H9 (cell line): ENCODE results near the gene PIAS1. TPM values are rescaled to one million over a fixed set of nuclear protein-coding genes. Genes with fewer than 3 reads are reported as not detected.

Source experiments
- DNase-seq: peaks from one replicate; pipeline ENCODE4 v3.0.0-alpha.2; 2017
- H2AFZ ChIP-seq: one replicate; pipeline ENCODE4 v1.6.1; 2013; ENCODE audit warnings: mild to moderate bottlenecking, low read length, control low read depth, moderate library complexity
- H2AK5ac ChIP-seq: 2 replicates; pipeline ENCODE4 v1.6.1; 2013; ENCODE audit warnings: low read length, control low read depth, mixed read lengths; ENCODE audit not compliant: insufficient read length
- H2BK120ac ChIP-seq: one replicate; pipeline ENCODE4 v1.6.1; 2013; ENCODE audit warnings: low read depth, mild to moderate bottlenecking, low read length, control low read depth, inconsistent platforms; ENCODE audit not compliant: poor library complexity, severe bottlenecking
- H2BK12ac ChIP-seq: 2 replicates; pipeline ENCODE4 v1.6.1; 2013; ENCODE audit warnings: low read length, control low read depth, mixed read lengths, low read depth; ENCODE audit not compliant: insufficient read length
- H2BK15ac ChIP-seq: 2 replicates; pipeline ENCODE4 v1.6.1; 2013; ENCODE audit warnings: low read depth, low read length, control low read depth
- H2BK20ac ChIP-seq: one replicate; pipeline ENCODE4 v1.6.1; 2013; ENCODE audit warnings: low read depth, mild to moderate bottlenecking, low read length, control low read depth, inconsistent platforms; ENCODE audit not compliant: poor library complexity, severe bottlenecking
- H2BK5ac ChIP-seq: 2 replicates; pipeline ENCODE4 v1.6.1; 2013; ENCODE audit warnings: low read length, control low read depth, mixed read lengths; ENCODE audit not compliant: insufficient read length
- H3K14ac ChIP-seq: 2 replicates; pipeline ENCODE4 v1.6.1; 2013; ENCODE audit warnings: low read length, control low read depth; ENCODE audit not compliant: insufficient read depth
- H3K18ac ChIP-seq: 2 replicates; pipeline ENCODE4 v1.6.1; 2013; ENCODE audit warnings: low read depth, mild to moderate bottlenecking, mixed read lengths, low read length, control low read depth; ENCODE audit not compliant: insufficient read length
- H3K23ac ChIP-seq: 2 replicates; pipeline ENCODE4 v1.6.1; 2013; ENCODE audit warnings: low read length, control low read depth, mixed read lengths, low read depth; ENCODE audit not compliant: insufficient read length
- H3K23me2 ChIP-seq: 2 replicates; pipeline ENCODE4 v1.6.1; 2013; ENCODE audit warnings: low read depth, mild to moderate bottlenecking, mixed read lengths, low read length, control low read depth; ENCODE audit not compliant: insufficient read length, poor library complexity, severe bottlenecking
- H3K27ac ChIP-seq: 2 replicates; pipeline ENCODE4 v1.5.1; 2013; ENCODE audit warnings: low read length, control low read depth, mixed read lengths, low read depth; ENCODE audit not compliant: insufficient read length
- H3K27me3 ChIP-seq: 2 replicates; pipeline ENCODE4 v1.6.1; 2013; ENCODE audit warnings: low read length, control low read depth, inconsistent platforms; ENCODE audit not compliant: insufficient read depth
- H3K4ac ChIP-seq: 2 replicates; pipeline ENCODE4 v1.6.1; 2013; ENCODE audit warnings: low read depth, mild to moderate bottlenecking, control low read depth, inconsistent platforms, low read length, moderate library complexity
- H3K4me1 ChIP-seq: 2 replicates; pipeline ENCODE4 v1.6.1; 2013; ENCODE audit warnings: low read length, control low read depth, inconsistent platforms; ENCODE audit not compliant: insufficient read depth
- H3K4me2 ChIP-seq: 2 replicates; pipeline ENCODE4 v1.6.1; 2013; ENCODE audit warnings: low read length, control low read depth, mixed read lengths; ENCODE audit not compliant: insufficient read length, insufficient read depth
- H3K56ac ChIP-seq: 2 replicates; pipeline ENCODE4 v1.6.1; 2013; ENCODE audit warnings: low read depth, mild to moderate bottlenecking, mixed read lengths, low read length, control low read depth; ENCODE audit not compliant: insufficient read length
- H3K79me1 ChIP-seq: 2 replicates; pipeline ENCODE4 v1.6.1; 2013; ENCODE audit warnings: low read depth, mild to moderate bottlenecking, moderate library complexity, low read length, control low read depth, inconsistent platforms; ENCODE audit not compliant: insufficient read depth, poor library complexity, severe bottlenecking
- H3K79me2 ChIP-seq: 2 replicates; pipeline ENCODE4 v1.6.1; 2013; ENCODE audit warnings: low read length, control low read depth, inconsistent platforms; ENCODE audit not compliant: insufficient read depth
- H3K9ac ChIP-seq: 2 replicates; pipeline ENCODE4 v1.6.1; 2013; ENCODE audit warnings: low read length, control low read depth, mixed read lengths; ENCODE audit not compliant: insufficient read length; ENCODE audit errors: extremely low read depth
- H3K9me3 ChIP-seq: one replicate; pipeline ENCODE4 v1.6.1; 2013; ENCODE audit warnings: low read depth, low read length, inconsistent platforms; ENCODE audit not compliant: control insufficient read depth
- H3T11ph ChIP-seq: one replicate; pipeline ENCODE4 v1.6.1; 2013; ENCODE audit warnings: mild to moderate bottlenecking, low read length, control low read depth, inconsistent platforms
- H4K20me1 ChIP-seq: one replicate; pipeline ENCODE4 v1.6.1; 2013; ENCODE audit not compliant: control insufficient read depth, insufficient read length, insufficient read depth
- H4K5ac ChIP-seq: 2 replicates; pipeline ENCODE4 v1.6.1; 2013; ENCODE audit warnings: low read depth, mild to moderate bottlenecking, mixed read lengths, low read length, control low read depth; ENCODE audit not compliant: insufficient read length
- H4K8ac ChIP-seq: replicated peaks from 2 replicates; pipeline ENCODE4 v1.6.1; 2013; ENCODE audit warnings: low read length, control low read depth, mixed read lengths, low read depth; ENCODE audit not compliant: insufficient read length
- H4K91ac ChIP-seq: 2 replicates; pipeline ENCODE4 v1.6.1; 2013; ENCODE audit warnings: low read depth, mild to moderate bottlenecking, moderate library complexity, mixed read lengths, low read length, control low read depth; ENCODE audit not compliant: insufficient read length
- H3K27ac Mint-ChIP-seq, 3 experiments: 2 replicates in 2 of 3; 3 replicates in 1 of 3; pipeline ENCODE4 v1.8.0; 2020 to 2021; ENCODE audit warnings: mixed read lengths in 3 of 3, mild to moderate bottlenecking in 1 of 3, moderate library complexity in 1 of 3
- H3K27me3 Mint-ChIP-seq: 2 replicates; pipeline ENCODE4 v1.8.0; 2021; ENCODE audit warnings: low read depth, mild to moderate bottlenecking, moderate library complexity, mixed read lengths
- H3K36me3 Mint-ChIP-seq, 3 experiments: 2 replicates in 2 of 3; 3 replicates in 1 of 3; pipeline ENCODE4 v1.8.0; 2020 to 2021; ENCODE audit warnings: low read depth in 3 of 3, mixed read lengths in 3 of 3; ENCODE audit not compliant: insufficient read depth in 1 of 3
- H3K4me1 Mint-ChIP-seq, 2 experiments: 2 replicates each; pipeline ENCODE4 v1.8.0; 2020; ENCODE audit warnings: mixed read lengths in 2 of 2
- H3K4me3 Mint-ChIP-seq, 2 experiments: 2 replicates in 1 of 2; 3 replicates in 1 of 2; pipeline ENCODE4 v1.8.0; 2020 to 2021; ENCODE audit warnings: mild to moderate bottlenecking in 2 of 2, mixed read lengths in 2 of 2, moderate library complexity in 1 of 2
- H3K9me3 Mint-ChIP-seq, 2 experiments: 2 replicates in 1 of 2; 3 replicates in 1 of 2; pipeline ENCODE4 v1.8.0; 2020; ENCODE audit warnings: mild to moderate bottlenecking in 2 of 2, mixed read lengths in 2 of 2, moderate library complexity in 1 of 2
- CTCF ChIP-seq: fragments of 200-600 bp; sonication (generic); conservative IDR thresholded peaks from 3 replicates; pipeline ENCODE4 v1.8.0; 2021; ENCODE audit warnings: antibody characterized with exemption, mild to moderate bottlenecking
- WGBS: extraction: QIAGEN DNeasy Blood & Tissue Kit; methylation state at CpG from one replicate; pipeline ENCODE4 v1.1.7; 2013; ENCODE audit warnings: missing lambda C conversion rate, low lambda C conversion rate, mixed read lengths; ENCODE audit not compliant: insufficient read length; ENCODE audit errors: extremely low coverage; 5-methylcytosine and 5-hydroxymethylcytosine counted together
- total RNA-seq: library from RNA; stranded (reverse); gene quantifications from 2 replicates; pipeline ENCODE4 v1.2.1, GENCODE V29; 2021

The PIAS1 gene
- total RNA-seq, 1 experiment from 2014 or later: 31.1 TPM

- Mint-ChIP-seq H3K27me3 (no peaks in the 10 kb centered on the region), H3K4me3 (no peak overlapping the region), H3K4me1 (no peaks in the 10 kb centered on the region), H3K27ac (no peak overlapping the region), H3K9me3 (no peaks in the 10 kb centered on the region), H3K36me3 (peaks cover 3 to 29% (median 27%) of the 10 kb centered on the region in 3 experiments; a peak in 6 of 7 replicates)
- TF ChIP-seq CTCF: no peak
- Histone ChIP-seq H3T11ph (no peak overlapping the region), H3K4me2 (no peak overlapping the region), H4K5ac (no peak overlapping the region), H3K27me3 (no peaks in the 10 kb centered on the region), H4K20me1 (no peaks in the 10 kb centered on the region), H3K4ac (no peak overlapping the region), H2BK5ac (no peak overlapping the region), H3K14ac (no peak overlapping the region), H4K8ac (no peak overlapping the region), H2BK12ac (no peak overlapping the region), H2AK5ac (no peak overlapping the region), H3K23ac (no peak overlapping the region), H2BK120ac (no peak overlapping the region), H2BK20ac (no peak overlapping the region), H3K56ac (no peak overlapping the region), H2BK15ac (no peak overlapping the region), H4K91ac (no peak overlapping the region), H3K18ac (no peak overlapping the region), H2AFZ (no peak overlapping the region), H3K9me3 (no peaks in the 10 kb centered on the region), H3K27ac (no peak overlapping the region), H3K23me2 (no peaks in the 10 kb centered on the region), H3K4me1 (no peaks in the 10 kb centered on the region), H3K79me2 (0 out of 2 replicates have a peak, but pooled peaks cover 2% of the 10 kb centered on the region), H3K9ac (no peak overlapping the region), H3K79me1 (no peaks in the 10 kb centered on the region)
- no peak for DNase-seq
- no CpG with 5 or more reads among the region's 2 CpGs for WGBS
Observed at GRCh38 chr15:68175526-68175925, 121.4 kb downstream of the PIAS1 start.
